ENCODE measurements around the gene ATXN1. TPM values are rescaled to one million over a fixed set of nuclear protein-coding genes. Genes with fewer than 3 reads are reported as not detected.

The ATXN1 gene
- total and polyA plus RNA-seq, 2 of the 13 experiments (the other 11 are each of a cell fraction or from before 2014, with no cell fraction given), result 20.7 to 39.5 TPM

DNA sequence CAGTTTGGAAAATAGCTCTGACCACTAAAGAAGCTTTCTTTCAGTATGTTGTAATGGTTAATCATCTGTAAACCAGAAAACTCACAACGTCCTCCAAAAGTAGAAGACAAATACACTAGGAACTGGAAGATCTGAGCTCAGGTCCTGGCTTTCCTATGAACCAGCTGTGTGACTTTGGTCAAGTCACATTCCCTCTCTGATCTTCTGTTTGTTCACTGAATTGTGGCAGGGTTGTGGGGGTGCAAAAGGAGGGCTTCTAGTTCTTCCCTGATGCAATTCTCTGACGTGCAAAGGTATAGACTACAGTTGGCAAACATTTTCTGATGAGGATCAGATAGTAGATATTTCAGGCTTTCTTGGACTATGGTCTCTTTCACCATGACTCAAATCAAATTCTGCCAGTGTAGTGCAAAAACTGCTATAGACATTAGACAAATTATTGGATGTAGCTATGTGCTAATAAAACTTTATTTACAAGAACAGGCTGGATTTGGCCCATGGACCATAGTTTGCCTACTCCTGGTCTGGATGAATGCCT, 44.9 kb downstream of the ATXN1 start (continued):
- no peak for TF ChIP-seq TFDP1 (CRISPR knock-in tag; IDR thresholded peaks at IDR 0.05; ENCODE audit: borderline replicate concordance)
- peak; percentile 96 for TF ChIP-seq ZMYM3 (CRISPR knock-in tag; IDR thresholded peaks at IDR 0.05)
- 0 out of 4 replicates have a peak, but pooled peaks of 1 of the 2 experiments have one; percentile 3 for TF ChIP-seq MAFK (conservative IDR thresholded peaks at IDR 0.05 in 1 of 2, IDR thresholded peaks at IDR 0.05 in 1 of 2; ENCODE audit: low read length in 2 of 2)
- TF ChIP-seq, protein P1, sequence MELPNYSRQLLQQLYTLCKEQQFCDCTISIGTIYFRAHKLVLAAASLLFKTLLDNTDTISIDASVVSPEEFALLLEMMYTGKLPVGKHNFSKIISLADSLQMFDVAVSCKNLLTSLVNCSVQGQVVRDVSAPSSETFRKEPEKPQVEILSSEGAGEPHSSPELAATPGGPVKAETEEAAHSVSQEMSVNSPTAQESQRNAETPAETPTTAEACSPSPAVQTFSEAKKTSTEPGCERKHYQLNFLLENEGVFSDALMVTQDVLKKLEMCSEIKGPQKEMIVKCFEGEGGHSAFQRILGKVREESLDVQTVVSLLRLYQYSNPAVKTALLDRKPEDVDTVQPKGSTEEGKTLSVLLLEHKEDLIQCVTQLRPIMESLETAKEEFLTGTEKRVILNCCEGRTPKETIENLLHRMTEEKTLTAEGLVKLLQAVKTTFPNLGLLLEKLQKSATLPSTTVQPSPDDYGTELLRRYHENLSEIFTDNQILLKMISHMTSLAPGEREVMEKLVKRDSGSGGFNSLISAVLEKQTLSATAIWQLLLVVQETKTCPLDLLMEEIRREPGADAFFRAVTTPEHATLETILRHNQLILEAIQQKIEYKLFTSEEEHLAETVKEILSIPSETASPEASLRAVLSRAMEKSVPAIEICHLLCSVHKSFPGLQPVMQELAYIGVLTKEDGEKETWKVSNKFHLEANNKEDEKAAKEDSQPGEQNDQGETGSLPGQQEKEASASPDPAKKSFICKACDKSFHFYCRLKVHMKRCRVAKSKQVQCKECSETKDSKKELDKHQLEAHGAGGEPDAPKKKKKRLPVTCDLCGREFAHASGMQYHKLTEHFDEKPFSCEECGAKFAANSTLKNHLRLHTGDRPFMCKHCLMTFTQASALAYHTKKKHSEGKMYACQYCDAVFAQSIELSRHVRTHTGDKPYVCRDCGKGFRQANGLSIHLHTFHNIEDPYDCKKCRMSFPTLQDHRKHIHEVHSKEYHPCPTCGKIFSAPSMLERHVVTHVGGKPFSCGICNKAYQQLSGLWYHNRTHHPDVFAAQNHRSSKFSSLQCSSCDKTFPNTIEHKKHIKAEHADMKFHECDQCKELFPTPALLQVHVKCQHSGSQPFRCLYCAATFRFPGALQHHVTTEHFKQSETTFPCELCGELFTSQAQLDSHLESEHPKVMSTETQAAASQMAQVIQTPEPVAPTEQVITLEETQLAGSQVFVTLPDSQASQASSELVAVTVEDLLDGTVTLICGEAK (IDR thresholded peaks at IDR 0.05), result peak; percentile 99
- TF ChIP-seq, protein P1 (CRISPR knock-in tag; IDR thresholded peaks at IDR 0.05), result peak; percentile 99
- TF ChIP-seq ZNF549 (CRISPR knock-in tag; IDR thresholded peaks at IDR 0.05), result no peak
- TF ChIP-seq GATAD2A (CRISPR knock-in tag; IDR thresholded peaks at IDR 0.05), result peak; percentile 54
- no peak for TF ChIP-seq ZNF547 (CRISPR knock-in tag; IDR thresholded peaks at IDR 0.05)
- TF ChIP-seq, protein P2, sequence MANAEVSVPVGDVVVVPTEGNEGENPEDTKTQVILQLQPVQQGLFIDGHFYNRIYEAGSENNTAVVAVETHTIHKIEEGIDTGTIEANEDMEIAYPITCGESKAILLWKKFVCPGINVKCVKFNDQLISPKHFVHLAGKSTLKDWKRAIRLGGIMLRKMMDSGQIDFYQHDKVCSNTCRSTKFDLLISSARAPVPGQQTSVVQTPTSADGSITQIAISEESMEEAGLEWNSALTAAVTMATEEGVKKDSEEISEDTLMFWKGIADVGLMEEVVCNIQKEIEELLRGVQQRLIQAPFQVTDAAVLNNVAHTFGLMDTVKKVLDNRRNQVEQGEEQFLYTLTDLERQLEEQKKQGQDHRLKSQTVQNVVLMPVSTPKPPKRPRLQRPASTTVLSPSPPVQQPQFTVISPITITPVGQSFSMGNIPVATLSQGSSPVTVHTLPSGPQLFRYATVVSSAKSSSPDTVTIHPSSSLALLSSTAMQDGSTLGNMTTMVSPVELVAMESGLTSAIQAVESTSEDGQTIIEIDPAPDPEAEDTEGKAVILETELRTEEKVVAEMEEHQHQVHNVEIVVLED (CRISPR knock-in tag; IDR thresholded peaks at IDR 0.05; ENCODE audit: borderline replicate concordance), result no peak
- TF ChIP-seq ZFP36 (IDR thresholded peaks at IDR 0.05; ENCODE audit: borderline replicate concordance, low read depth, low read length, partially characterized antibody), result peak; percentile 86
- TF ChIP-seq POLR2AphosphoS2 (IDR thresholded peaks at IDR 0.05; ENCODE audit: low read depth, low read length), result no peak
- TF ChIP-seq, protein P3, sequence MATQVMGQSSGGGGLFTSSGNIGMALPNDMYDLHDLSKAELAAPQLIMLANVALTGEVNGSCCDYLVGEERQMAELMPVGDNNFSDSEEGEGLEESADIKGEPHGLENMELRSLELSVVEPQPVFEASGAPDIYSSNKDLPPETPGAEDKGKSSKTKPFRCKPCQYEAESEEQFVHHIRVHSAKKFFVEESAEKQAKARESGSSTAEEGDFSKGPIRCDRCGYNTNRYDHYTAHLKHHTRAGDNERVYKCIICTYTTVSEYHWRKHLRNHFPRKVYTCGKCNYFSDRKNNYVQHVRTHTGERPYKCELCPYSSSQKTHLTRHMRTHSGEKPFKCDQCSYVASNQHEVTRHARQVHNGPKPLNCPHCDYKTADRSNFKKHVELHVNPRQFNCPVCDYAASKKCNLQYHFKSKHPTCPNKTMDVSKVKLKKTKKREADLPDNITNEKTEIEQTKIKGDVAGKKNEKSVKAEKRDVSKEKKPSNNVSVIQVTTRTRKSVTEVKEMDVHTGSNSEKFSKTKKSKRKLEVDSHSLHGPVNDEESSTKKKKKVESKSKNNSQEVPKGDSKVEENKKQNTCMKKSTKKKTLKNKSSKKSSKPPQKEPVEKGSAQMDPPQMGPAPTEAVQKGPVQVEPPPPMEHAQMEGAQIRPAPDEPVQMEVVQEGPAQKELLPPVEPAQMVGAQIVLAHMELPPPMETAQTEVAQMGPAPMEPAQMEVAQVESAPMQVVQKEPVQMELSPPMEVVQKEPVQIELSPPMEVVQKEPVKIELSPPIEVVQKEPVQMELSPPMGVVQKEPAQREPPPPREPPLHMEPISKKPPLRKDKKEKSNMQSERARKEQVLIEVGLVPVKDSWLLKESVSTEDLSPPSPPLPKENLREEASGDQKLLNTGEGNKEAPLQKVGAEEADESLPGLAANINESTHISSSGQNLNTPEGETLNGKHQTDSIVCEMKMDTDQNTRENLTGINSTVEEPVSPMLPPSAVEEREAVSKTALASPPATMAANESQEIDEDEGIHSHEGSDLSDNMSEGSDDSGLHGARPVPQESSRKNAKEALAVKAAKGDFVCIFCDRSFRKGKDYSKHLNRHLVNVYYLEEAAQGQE (IDR thresholded peaks at IDR 0.05; ENCODE audit: borderline replicate concordance in 1 of 2, low read depth in 1 of 2, low read length in 2 of 2), result no peak
